ENCODE results near the gene PRKCZ.
A peak's percentile ranks its signal among the peaks of the same experiment; 100 is the strongest.
"Not testable (repeated sequence)": the region's sequence is repeated elsewhere in the genome, so short reads cannot be mapped to it uniquely, and the experiment has no call there.

Gene PRKCZ

DNA sequence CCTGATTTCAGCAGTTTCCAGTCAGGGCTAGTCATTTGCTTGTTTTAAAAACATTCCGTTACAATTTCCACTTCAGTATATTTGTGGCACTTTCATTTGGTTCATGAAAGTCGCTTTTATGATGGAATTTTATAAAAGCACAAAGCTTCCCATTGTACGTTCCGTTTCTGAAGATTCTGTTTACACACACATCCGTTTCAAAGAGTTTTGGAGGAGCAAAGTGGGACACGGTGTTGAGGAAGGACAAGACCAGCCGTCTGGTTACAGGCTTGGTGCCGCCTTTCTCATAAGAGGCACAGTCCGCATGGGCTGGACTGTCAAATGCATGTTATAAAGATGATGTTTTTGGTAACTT, 84.0 kb downstream of the PRKCZ start:
- TF ChIP-seq, protein P1, sequence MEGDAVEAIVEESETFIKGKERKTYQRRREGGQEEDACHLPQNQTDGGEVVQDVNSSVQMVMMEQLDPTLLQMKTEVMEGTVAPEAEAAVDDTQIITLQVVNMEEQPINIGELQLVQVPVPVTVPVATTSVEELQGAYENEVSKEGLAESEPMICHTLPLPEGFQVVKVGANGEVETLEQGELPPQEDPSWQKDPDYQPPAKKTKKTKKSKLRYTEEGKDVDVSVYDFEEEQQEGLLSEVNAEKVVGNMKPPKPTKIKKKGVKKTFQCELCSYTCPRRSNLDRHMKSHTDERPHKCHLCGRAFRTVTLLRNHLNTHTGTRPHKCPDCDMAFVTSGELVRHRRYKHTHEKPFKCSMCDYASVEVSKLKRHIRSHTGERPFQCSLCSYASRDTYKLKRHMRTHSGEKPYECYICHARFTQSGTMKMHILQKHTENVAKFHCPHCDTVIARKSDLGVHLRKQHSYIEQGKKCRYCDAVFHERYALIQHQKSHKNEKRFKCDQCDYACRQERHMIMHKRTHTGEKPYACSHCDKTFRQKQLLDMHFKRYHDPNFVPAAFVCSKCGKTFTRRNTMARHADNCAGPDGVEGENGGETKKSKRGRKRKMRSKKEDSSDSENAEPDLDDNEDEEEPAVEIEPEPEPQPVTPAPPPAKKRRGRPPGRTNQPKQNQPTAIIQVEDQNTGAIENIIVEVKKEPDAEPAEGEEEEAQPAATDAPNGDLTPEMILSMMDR (IDR thresholded peaks at IDR 0.05; ENCODE audit: low read depth, low read length), result no peak
- no peak for DNase-seq (ENCODE audit: low read depth in 2 of 2)
- no peak overlapping the region for H3K4me3 ChIP-seq (replicated peaks in 1 of 2; ENCODE audit: low read depth in 2 of 2, low read length in 2 of 2)

DNA sequence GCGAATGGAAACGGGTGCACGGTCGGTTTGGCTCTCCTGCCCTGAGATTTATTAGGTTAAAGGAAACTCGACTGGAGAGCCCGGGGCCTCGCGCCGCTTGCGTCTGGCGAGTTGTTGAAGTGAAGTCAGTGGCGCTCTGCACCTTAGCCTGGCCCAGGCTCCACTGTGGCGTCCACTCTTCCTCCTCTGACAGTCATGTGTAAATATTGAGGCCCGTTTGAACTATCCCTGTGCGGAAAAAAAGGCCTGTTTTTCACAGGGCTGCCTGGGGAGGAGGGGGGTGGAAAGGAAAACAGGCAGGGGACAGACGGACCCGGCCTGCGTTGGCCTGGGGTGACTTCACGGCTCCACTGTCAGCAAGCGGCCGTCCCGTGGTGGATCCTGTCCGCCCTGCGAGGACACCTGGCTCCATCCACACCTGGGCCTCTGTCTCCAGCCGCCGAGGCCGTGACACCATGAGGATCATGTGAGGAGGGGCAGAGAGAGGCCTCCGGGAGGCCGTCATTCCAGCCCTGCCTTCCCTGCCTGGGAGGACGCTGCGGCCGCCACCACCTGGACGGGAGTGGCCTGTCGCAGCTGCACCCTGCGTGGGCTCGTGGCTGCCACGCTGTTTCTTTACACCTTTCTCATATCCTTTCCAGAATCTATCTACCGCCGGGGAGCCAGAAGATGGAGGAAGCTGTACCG, 84.6 kb downstream of the PRKCZ start:
- no peak for DNase-seq (ENCODE audit: low read depth in 2 of 2)
- no peak overlapping the region for H3K4me3 ChIP-seq (replicated peaks in 1 of 2; ENCODE audit: low read depth in 2 of 2, low read length in 2 of 2)
- TF ChIP-seq, protein P1 (IDR thresholded peaks at IDR 0.05; ENCODE audit: low read depth, low read length), result no peak

DNA sequence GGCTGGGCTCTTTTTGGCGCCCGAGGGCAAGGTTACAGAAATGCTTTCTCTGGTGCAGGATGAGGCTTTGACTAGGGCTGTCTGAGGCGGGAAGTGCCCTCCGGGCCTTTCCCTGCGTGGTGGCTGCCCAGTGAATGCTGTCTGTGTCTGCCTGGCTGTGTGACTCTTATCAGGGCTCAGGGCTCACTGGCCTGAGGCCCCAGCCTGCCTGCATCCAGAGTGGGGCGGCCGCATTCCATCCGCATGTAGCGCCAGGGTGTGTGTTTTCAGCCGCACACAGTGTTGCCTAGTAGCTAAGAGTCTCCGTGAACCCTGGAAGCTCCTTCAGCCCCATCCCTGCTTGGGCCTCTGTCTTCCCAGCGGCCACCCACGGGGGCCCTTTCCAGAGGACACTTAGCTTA, 85.2 kb downstream of the PRKCZ start:
- H3K4me3 ChIP-seq (replicated peaks in 1 of 2; ENCODE audit: low read depth in 2 of 2, low read length in 2 of 2), result no peak overlapping the region
- TF ChIP-seq, protein P1 (IDR thresholded peaks at IDR 0.05; ENCODE audit: low read depth, low read length), result no peak
- DNase-seq (ENCODE audit: low read depth in 2 of 2), result peak; percentile 59 to 91

DNA sequence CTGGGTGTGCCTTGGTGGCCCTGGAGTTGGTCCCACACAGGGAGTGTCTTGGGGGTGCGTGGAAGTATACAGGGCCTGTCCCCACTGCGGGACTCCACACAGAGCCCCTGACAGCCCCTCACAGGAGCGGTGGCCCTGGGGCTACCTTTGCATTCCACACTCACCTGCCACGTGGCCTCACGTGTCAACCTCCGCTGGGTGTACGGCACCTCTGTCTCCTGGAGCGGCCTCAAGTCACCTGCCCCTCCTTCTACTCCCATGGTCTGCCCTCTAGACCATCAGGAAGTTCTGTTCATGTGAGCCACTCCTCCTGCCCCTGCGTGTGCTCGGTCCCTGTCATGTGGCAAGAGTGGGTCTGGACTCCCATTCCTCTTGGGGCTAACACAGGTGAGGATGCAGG, 85.7 kb downstream of the PRKCZ start:
- no peak overlapping the region for H3K4me3 ChIP-seq (replicated peaks in 1 of 2; ENCODE audit: low read depth in 2 of 2, low read length in 2 of 2)

DNA sequence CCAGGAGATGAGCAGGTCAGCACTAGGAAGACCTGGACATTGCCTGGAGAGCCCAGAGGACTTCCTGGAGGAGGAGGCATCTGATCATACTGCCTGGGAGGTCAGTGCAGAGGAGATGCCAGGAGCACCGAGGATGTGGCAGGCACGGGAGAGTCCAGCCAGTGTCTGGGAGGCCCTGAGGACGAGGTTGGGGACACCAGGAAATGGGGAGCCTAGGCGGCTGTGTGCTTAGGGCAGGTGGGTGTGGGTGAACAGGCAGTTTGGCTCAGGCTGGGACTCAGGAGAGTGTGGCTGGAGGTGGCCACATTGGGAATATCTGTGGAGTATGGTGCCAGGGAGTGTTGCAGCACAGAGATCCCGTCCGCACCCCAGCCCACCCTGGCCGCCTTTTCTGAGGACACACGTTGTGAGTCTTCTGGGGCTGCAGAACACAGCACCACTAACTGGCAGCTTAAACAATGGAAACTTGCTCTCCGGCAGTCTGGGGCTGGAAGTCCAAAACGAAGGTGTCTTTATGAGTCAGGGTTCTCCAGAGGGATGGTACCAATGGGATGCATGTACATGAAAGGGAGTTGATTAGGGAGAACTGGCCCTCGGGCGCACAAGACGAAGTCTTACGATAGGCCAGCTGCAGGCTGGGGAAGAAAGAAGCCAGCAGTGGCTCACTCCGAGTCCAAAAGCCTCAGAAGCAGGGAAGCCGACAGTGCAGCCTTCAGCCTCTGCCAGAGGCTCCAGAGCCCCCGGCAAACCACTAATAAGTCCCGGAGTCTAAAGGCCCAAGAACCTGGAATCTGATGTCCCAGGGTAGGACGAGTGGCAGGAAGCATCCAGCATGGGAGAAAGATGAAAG, 86.4 kb downstream of the PRKCZ start:
- no peak for DNase-seq (ENCODE audit: low read depth in 2 of 2)
- H3K4me3 ChIP-seq (replicated peaks in 1 of 2; ENCODE audit: low read depth in 2 of 2, low read length in 2 of 2), result no peak overlapping the region
- TF ChIP-seq, protein P1 (IDR thresholded peaks at IDR 0.05; ENCODE audit: low read depth, low read length), result no peak

More for the DNA sequence above, 85.7 kb downstream of the PRKCZ start:
- no peak for DNase-seq (ENCODE audit: low read depth in 2 of 2)
- TF ChIP-seq, protein P1 (IDR thresholded peaks at IDR 0.05; ENCODE audit: low read depth, low read length), result no peak

DNA sequence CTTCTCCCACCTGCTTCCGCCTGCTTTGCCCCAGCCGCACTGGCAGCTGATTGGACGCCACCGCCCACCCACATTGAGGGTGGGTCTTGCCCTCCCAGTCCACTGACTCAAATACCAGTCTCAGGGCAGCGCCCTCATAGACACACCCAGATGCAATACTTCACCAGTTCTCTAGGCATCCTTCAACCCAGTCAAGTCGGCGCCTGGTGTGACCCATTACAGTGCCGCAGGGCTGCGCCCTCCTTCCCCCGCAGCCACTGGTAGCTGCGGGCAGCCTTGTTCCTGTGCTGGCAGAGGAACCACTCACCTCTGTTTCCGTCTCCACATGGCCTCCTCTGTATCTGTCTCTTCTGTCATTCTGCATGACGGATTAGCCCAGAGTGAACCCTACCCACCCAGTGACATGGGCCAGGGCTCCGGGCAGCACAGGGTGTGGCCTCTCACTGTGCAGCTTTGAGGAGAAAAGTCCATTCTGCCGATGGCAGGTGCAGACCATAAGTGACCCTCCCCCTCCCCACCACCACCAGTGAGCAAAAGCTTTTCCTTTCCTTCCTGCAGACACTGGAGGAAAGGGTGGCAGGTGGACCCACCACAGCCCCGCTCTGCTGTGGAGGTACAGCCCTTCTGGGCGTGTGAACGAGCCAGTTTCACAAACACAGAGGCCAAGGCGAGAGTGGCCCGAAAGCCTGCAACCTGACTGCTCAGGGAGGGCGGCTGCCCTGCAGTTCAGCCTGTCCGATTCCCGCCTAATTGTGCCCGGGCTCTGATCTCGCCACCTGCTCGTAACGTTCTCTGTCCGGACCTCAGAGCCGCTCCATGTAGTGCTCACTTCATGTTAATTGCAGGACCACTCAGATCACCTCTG, 87.3 kb downstream of the PRKCZ start:
- TF ChIP-seq, protein P1 (IDR thresholded peaks at IDR 0.05; ENCODE audit: low read depth, low read length), result no peak
- no peak for DNase-seq (ENCODE audit: low read depth in 2 of 2)
- no peak overlapping the region for H3K4me3 ChIP-seq (replicated peaks in 1 of 2; ENCODE audit: low read depth in 2 of 2, low read length in 2 of 2)

DNA sequence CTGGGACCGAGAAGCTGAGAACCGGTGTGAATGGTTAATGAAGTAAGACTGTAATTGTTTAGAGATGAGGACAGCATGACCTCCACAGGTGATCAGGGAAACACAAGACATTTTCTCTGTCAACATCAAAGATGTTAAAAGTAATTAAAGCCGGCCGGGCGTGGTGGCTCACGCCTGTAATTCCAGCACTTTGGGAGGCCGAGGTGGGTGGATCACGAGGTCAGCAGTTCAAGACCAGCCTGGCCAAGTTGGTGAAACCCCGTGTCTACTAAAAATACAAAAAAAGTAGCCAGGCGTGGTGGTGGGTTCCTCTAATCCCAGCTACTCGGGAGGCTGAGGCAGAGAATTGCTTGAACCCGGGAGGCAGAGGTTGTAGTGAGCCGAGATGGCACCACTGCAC, 88.9 kb downstream of the PRKCZ start:
- not testable (repeated sequence) for H3K4me3 ChIP-seq (replicated peaks in 1 of 2; ENCODE audit: low read depth in 2 of 2, low read length in 2 of 2)

More for the DNA sequence above, 88.9 kb downstream of the PRKCZ start:
- DNase-seq (ENCODE audit: low read depth in 2 of 2), result not testable (repeated sequence)
